8988T (cell line): Measurements from ENCODE around the gene DLEC1.

Experiments
- DNase-seq: peaks from one replicate; pipeline ENCODE4 v3.0.0; 2011

The DLEC1 gene

DNA sequence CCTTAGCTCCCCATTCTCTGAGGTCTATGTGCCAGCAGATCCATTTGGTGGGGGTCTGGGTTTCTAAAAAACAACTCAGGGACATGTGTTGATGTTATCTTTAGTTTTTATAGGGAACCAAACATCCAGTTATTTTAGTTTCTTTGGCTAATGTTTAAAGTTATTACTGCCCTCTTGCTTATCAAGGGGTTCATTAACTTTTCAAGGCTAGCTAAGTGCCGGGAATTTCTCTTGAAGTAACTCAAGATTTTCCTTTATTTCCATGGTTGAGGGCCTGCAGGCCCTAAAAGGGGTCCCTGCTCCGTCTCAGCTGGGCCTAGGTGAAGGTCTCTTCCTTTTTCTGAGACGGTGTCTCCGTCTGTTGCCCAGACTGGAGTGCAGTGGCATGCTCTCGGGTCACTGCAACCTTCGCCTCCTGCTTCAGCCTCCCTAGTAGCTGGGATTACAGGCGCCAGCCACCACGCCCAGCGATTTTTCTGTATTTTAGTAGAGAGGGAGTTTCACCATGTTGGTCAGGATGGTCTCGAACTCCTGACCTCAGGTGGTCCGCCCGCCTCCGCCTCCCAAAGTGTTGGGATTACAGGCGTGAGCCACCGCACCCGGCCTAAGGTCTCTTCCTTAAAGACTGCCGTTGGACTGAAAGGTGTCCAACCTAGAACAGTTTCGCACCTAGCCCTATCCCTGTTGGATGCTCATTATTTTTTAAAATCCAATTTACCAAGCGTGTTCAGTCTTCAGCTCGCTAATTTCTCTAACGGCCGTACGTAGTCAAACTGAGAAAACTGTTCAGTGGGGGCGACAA, 125.0 kb downstream of the DLEC1 start:
- DNase-seq: no peak

GRCh38 chr3:38164643-38164951, 125.6 kb downstream of the DLEC1 start:
- no peak for DNase-seq

GRCh38 chr3:38164952-38165721, 126.1 kb downstream of the DLEC1 start, which contains the start of gene OXSR1:
TSS of gene OXSR1 (plus strand) at chr3:38165537. CDS start at chr3:38165877, 340 bp downstream.
- DNase-seq: peak; percentile 89

GRCh38 chr3:38165722-38166387, 126.8 kb downstream of the DLEC1 start:
- DNase-seq: peak; percentile 55

- DNase-seq: no peak
Measured at GRCh38 chr3:38167591-38167990, 128.6 kb downstream of the DLEC1 start.

DNA sequence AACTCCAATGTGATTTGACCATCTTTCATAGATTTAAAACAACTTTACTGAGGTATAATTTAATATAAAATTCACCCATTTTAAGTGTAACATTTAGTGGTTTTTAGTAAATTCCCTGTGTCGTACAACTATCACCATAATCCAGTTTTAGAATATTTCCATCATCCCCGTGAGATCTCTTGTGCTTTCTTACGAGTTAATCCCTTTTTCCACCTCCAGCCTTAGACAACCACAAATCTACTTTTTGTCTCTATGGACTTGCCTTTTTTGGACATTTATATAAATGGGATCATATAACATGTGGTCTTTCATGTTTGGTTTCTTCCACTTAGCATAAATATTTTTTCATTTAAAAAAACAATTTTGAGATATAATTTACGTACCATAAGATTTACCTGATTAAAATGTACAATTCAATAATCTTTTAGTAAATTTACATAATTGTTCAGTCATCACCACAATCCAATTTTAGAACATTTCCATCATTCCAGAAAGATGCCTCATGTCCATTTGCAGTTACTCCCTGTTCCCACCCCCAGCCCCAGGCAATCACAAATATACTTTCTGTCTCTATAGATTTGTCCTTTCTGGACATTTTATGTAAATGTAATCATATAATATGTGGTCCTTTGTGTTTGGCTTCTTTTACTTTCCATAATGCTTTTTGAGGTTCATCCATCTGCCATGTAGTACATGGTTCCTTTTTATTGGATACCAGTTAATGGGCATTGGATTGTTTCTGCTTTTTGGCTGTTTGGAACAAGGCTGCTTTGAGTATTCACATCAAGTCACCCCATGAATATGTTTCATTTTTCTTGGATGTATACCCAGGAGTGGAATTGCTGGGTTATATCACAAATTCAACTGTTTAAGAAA, 129.4 kb downstream of the DLEC1 start:
- no peak for DNase-seq

- DNase-seq: no peak
Measured at GRCh38 chr3:38169027-38169317, 130.0 kb downstream of the DLEC1 start.

DNA sequence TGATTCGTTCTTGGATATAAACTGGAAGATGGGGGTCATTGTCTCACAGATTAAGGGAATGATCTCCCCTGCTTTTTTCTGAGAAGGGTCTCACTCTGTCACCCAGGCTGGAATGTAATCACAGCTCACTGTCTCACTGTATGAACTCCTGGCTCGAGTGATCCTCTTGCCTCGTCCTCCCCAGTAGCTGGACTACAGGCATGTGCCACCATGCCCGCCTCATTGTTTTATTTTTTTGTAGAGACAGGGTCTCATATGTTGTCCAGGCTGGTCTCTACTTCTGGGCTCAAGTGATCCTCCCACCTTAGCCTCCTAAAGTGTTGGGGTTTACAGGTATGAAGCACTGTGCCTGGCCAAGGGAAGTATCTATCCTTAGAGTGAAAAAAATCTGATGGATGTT, 131.7 kb downstream of the DLEC1 start:
- no peak for DNase-seq

- no peak for DNase-seq
Measured at GRCh38 chr3:38171622-38172021, 132.6 kb downstream of the DLEC1 start.
